SHP77 treated with DMSO at 0.1 percent for 48 hours (cell line): ENCODE results near the gene ADI1.

Source experiments
- DNase-seq: peaks from one replicate; lab custom pipeline; 2025; lab: John Stamatoyannopoulos, UW

ADI1 gene

GRCh38 chr2:3480352-3481010 is 38.9 kb downstream of the ADI1 start:
- DNase-seq: no peak

GRCh38 chr2:3479430-3480320 is 39.7 kb downstream of the ADI1 start:
- DNase-seq: no peak

GRCh38 chr2:3478846-3479385 is 40.4 kb downstream of the ADI1 start:
- no peak for DNase-seq

DNA sequence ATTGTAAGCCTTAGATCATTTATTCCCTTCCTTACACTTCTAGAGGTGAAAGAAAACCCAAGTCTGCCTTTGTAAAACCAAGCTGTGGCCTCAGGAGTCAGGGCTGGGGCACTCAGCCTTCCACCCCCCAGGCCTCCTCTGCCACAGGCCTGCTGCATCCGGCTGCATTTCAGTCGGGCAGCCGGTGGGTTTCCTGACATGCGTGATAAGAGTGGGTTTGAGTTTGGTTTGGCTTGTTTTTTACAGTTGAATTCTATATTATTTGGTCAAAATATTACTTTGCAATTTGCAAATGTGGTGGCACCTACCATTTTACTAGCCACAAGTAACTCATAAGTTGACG is 42.4 kb downstream of the ADI1 start:
- DNase-seq: no peak

DNA sequence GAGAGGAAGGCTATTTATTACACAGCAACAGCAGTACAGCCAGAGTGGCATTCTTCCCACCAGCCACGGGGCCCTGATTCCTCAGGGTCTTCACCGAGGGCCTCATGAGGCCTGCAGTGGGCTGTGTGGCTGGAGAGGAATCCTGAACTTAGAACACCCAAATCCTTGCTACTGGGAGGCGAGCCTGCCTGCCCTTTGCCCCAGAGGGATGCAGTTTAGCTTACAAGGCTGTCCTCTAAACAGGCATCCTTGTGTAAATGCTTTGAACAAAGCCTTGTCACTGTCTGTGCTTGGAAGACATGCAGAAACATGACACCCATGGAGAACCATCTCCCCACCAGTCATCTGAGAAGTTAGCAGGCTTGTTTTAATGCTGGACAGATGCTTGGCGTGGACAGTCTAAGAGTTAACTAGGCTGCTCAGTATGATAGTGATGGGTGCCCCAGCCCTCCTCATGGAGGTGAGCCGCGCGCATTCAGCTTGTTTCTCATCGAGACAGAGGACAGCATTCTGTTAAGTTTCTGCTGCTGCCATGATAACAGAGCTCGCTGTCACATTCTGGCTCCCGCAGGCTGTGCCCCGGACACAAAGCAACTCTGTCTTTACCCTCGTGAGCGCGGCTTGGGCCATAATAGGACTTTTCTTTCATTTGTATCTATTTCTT is 42.9 kb downstream of the ADI1 start:
- DNase-seq: no peak

DNA sequence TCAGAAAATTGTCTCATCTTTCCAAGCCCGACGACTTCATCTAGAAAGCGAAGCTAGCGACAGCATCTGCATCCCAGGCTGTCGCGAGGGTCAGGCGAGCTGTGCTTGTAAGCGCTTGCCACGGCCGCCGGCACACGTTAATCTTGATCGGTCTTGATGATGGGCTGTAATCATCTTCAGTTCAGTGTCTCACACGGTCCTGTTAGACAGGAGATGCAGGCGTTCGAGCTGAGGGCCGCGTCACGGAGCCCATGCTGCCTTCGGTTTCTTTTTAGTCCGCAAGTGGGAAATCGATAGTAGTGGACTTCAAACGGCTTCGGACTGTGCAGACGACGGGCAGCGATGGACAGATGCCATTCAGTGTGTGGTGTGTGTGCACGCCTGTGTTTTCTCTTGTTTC is 43.6 kb downstream of the ADI1 start:
- no peak for DNase-seq

- no peak for DNase-seq
Measured at GRCh38 chr2:3472966-3473365, 46.4 kb downstream of the ADI1 start.

DNA sequence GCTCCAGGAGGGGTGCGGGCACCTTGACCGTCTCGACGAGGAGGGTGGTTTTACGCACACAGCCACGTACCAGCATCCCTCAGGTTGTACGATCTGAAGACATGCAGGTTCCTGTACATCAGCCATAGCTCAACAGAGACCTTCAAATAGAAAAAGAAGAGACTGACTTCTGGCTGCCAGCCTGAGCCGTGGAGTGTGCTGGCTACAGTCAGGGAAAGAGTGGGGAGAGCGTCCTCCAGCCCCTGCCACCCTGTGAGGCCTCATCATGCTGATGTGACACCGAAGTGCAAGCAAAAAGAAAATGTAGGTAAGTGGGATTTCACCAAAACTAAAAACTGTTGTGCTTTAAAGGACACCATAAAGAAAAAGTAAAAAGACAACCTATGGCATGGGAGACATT is 47.0 kb downstream of the ADI1 start:
- DNase-seq: no peak

- no peak for DNase-seq
Measured at GRCh38 chr2:3470856-3471737, 48.2 kb downstream of the ADI1 start.

- no peak for DNase-seq
Measured at GRCh38 chr2:3470166-3470651, 49.1 kb downstream of the ADI1 start.

- no peak for DNase-seq
Measured at GRCh38 chr2:3469486-3469885, 49.8 kb downstream of the ADI1 start.

DNA sequence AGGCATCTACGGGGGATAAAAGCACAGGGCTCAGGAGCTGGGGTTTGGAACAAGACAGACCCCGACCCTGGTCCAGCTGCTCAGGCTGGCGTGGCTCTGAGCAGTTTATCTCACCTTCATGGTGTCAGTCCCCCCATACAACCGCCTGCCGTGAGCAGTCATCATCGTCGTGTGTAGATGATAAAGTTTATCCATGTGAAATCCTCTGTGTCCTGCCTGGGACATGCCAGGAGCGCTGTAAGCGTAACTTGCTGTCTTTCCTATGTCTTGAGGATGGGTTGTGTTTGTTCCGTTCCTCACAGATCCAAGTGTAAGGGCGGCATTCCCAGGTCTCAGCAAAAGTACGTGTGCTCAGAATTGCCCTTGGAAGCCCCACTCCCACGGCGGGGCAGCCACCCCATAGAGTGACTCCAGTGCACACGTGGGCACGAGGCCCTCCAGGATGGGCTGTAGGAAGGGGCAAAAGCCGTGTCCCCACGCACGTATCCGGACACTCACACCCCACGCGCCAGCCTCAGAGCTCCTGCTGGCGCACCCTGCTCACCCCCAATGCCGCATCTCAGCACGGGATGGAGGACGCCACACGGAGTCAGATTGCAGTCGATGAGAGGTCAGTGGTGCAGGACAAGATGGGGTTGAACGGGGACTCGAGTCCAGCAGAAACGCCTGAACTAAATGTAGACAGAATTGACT is 50.9 kb downstream of the ADI1 start:
- DNase-seq: no peak

- no peak for DNase-seq
Measured at GRCh38 chr2:3467654-3468053, 51.7 kb downstream of the ADI1 start.

GRCh38 chr2:3466966-3467365 is 52.4 kb downstream of the ADI1 start:
- no peak for DNase-seq

DNA sequence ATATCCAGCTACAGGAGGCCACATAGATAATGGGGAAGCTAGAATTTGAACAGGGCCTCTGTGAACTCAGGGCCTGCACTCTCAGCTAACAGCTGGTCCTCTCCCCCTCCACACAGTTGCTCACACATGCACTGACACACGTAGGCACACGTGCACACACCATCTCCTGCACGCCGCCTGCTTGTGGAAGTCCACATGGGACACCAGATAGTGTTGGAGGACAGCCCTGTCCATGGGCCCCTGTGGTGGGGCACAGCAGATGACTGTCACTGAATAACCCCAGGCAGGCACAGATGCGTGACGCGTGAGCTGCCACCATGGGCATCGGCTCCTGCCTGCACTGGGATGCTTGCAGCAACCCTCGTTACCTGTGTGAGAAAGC is 52.9 kb downstream of the ADI1 start:
- no peak for DNase-seq

DNA sequence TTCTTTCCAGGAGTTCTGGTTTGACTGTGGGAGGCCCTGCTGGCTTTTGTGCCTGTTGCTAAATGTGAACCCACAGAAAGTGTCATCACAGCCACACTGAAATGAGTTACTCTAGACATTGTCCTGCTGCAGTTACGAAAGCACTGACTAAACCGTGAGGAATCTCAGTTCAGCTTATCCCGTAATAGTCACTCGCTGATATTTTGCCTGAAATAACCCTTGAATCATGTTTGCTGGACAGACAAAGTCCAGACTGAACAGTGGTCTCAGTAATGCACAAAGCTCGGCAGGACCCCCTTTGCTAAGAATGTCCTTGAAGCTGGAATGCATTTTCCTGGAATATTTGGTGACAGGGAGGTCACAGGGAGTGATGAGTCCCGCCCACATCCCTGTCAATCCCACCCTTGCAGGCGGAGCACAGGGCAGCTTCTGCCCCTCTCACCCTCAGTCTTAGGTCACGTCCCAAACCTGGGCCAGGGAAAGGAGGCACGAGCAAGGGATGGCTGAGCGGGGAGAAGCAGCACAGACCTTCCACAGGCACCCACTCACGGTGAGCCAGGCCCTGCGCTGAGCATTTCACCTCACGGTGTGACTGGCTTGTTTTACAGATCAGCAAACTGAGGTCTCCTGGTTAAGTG is 53.4 kb downstream of the ADI1 start:
- DNase-seq: no peak

DNA sequence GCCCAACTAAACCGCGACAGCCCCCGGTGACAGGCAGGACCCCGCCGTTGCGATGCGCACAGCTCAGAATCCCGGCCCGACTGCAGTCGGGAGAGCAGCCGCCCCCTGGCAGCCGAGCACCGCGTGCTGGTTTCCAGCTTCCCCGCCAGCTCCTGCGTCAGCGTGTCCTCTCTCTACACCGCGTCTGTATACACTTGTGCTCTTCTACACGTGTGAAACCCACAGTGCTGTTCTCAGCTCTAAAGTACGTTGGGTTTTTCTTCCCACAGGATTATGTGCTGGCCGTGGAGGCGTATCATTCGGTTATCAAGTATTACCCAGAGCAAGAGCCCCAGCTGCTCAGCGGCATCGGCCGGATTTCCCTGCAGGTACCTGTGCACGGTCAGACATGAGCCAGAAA is 54.0 kb downstream of the ADI1 start:
- no peak for DNase-seq

GRCh38 chr2:3464401-3465005 is 54.8 kb downstream of the ADI1 start:
- DNase-seq: no peak

- no peak for DNase-seq
Measured at GRCh38 chr2:3463944-3464343, 55.4 kb downstream of the ADI1 start.

DNA sequence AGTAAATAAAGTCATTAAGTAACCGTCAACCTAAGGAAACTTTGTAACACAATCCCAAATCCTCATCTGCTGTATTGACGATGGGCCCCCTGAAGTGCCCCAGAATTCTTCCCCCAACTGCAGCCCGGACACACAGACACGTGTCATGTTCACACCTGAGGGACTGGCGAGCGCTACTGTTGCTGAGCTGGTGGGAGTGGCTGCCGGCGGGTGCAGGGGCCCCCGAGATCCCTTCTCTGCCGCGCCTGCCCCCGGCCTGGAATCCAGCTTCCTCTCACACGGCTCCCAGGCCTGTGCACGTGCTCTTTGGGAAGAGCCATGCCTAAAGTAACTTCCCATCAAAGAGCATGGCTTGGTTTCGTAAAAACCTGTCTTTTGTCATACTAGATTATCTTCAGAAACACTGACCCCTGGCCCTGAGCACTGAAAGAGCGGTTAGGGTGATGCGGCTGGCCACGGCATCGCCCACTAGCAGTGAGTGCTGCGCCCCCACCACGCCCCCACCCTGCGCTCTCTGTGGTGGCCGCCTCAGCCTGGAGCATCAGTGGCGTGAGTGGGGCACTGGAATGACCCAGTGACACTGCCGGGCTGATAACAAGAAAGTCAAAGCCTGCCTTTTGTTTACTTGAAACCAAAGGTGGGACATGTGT is 56.0 kb downstream of the ADI1 start:
- DNase-seq: no peak
